Activated naive CD4-positive, alpha-beta T cell treated with anti-CD3 and anti-CD28 coated beads, Interleukin-2, amount 50 U/mL, for 24 hours (primary cell): Measurements from ENCODE around the gene TMEM53.

Source experiments
- H3K27ac Mint-ChIP-seq: one replicate; pipeline ENCODE4 v1.8.0; 2021; ENCODE audit warnings: mild to moderate bottlenecking, mixed read lengths
- H3K27me3 Mint-ChIP-seq: one replicate; pipeline ENCODE4 v1.8.0; 2021; ENCODE audit warnings: mixed read lengths
- H3K36me3 Mint-ChIP-seq: one replicate; pipeline ENCODE4 v1.8.0; 2021; ENCODE audit warnings: mixed read lengths
- H3K4me1 Mint-ChIP-seq: one replicate; pipeline ENCODE4 v1.8.0; 2021; ENCODE audit warnings: mixed read lengths
- H3K4me3 Mint-ChIP-seq: one replicate; pipeline ENCODE4 v1.8.0; 2021; ENCODE audit warnings: mild to moderate bottlenecking, mixed read lengths
- H3K9me3 Mint-ChIP-seq: one replicate; pipeline ENCODE4 v1.8.0; 2021; ENCODE audit warnings: mixed read lengths

The TMEM53 gene

DNA sequence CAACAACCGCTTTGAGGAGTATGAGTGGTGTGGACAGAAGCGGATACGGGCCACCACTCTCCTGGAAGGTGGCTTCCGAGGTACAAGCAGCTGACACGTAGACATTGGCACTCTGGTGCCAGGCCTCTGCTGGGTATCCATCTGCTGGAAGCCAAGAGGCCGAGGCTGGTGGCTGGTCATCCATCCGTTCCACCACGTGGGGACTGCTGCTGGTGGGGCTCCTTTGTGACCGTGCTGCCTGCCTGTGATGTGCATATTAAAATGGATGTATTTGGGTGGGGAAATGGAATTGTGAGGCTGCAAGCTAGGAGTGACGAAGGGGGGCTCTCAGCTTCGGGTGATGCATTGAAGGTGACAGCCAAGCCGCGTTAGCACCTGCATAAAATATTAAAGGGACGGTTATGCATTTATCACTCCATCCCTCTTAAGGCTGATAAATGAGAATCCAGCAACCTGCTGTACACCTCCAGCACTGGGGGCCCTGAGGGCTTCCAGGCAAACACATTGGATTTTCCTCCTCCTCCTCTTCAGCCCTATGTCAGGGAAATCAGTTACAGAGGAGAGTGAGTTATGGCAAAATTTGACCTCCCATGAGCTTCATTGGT is 38.1 kb downstream of the TMEM53 start:
- Mint-ChIP-seq H3K4me1 (peaks cover 33% of the 10 kb centered on the region), H3K9me3 (no peaks in the 10 kb centered on the region), H3K27me3 (no peaks in the 10 kb centered on the region), H3K36me3 (peaks cover 7% of the 10 kb centered on the region), H3K4me3 (no peak overlapping the region), H3K27ac (no peak overlapping the region)

GRCh38 chr1:44635439-44635838 is 38.8 kb downstream of the TMEM53 start:
- H3K4me3 Mint-ChIP-seq, result no peak overlapping the region
- no peaks in the 10 kb centered on the region for H3K27me3 Mint-ChIP-seq
- peaks cover 41% of the 10 kb centered on the region for H3K4me1 Mint-ChIP-seq
- no peak overlapping the region for H3K27ac Mint-ChIP-seq
- H3K9me3 Mint-ChIP-seq, result no peaks in the 10 kb centered on the region
- peaks cover 7% of the 10 kb centered on the region for H3K36me3 Mint-ChIP-seq

DNA sequence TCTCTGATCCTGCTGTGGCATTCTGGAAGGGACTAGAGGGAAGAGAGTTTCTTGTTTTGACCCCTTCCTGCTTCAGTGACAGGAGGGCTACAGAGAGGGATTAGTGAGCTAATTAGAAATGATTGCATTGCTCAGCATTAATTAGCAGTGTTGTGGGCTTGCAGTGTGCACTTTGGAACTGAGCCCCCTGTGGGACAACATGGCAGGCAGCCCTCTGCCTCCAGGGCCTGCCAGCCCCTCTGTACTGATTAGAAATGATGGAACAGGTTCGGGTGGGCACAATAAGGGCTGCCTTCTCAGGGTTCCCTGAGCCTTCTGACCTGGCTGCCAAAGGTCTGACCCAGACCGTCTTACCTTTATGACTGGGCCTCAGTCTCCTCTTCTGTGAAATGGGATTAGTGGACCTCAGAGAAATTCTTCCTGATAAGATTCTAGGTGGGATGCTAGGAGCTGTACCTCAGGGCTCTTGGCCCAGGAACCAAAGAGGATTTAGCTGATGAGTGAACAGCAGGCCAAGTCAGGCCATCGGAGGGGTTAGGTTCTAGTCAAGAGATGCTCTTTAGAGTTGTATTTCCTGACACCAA is 39.6 kb downstream of the TMEM53 start:
- Mint-ChIP-seq H3K36me3 (peaks cover 7% of the 10 kb centered on the region), H3K9me3 (no peaks in the 10 kb centered on the region), H3K4me1 (peaks cover 43% of the 10 kb centered on the region), H3K27ac (peak overlapping the region; percentile 86), H3K27me3 (no peaks in the 10 kb centered on the region), H3K4me3 (peak overlapping the region; percentile 71)

GRCh38 chr1:44632598-44632997 is 41.7 kb downstream of the TMEM53 start:
- Mint-ChIP-seq H3K27ac (peak overlapping the region; percentile 95), H3K9me3 (no peaks in the 10 kb centered on the region), H3K27me3 (no peaks in the 10 kb centered on the region), H3K4me3 (peak overlapping the region; percentile 91), H3K36me3 (peaks cover 5% of the 10 kb centered on the region), H3K4me1 (peaks cover 43% of the 10 kb centered on the region)

DNA sequence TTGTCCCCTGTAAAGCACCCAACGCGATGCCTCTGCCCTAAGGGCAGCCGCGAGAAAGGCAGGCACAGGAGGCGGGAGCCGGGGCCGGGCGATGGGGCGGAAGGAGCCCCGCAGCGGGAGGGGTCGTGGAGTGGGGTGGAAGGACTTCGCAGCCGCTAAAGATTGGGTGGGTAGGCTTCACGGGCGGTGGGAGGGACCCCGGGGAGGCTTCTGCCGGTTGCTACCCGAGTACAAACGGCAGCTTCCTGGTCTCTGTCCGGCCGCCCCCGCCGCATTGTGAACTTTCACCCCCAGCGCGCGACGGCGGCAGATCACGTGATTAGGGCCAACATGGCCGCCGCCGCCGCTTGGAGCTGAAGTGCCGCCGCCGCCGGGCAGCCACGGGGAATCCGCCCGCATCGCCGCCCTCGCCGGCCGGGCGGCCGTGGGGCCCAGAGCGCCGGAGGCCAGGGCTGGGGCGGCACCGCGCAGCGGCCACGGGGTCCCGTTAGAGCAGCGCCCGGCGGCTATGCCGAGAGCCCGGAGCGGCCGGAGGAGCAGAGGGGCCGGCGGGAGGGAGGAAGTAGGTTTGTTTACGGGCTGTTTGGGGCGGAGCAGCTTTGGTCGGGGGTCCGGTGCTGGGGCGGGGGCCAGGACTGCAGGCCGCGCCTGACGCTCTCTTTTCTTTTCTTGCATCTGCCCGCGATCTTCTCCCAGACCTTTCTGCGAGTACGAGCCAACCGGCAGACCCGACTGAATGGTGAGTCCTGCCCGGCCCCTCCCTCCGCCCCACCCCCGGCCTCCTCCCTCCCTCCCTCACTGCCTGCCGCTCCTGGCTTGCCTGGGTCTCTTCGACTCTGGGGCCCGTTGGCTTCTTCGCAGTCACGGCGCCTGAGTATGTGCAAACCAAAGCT is 42.4 kb downstream of the TMEM53 start:
- Mint-ChIP-seq H3K27ac (peak overlapping the region; percentile 98), H3K27me3 (no peaks in the 10 kb centered on the region), H3K4me1 (peaks cover 43% of the 10 kb centered on the region), H3K4me3 (peak overlapping the region; percentile 93), H3K9me3 (no peaks in the 10 kb centered on the region), H3K36me3 (peaks cover 5% of the 10 kb centered on the region)

- peak overlapping the region; percentile 98 for H3K27ac Mint-ChIP-seq
- no peaks in the 10 kb centered on the region for H3K9me3 Mint-ChIP-seq
- peaks cover 5% of the 10 kb centered on the region for H3K36me3 Mint-ChIP-seq
- no peaks in the 10 kb centered on the region for H3K27me3 Mint-ChIP-seq
- H3K4me3 Mint-ChIP-seq, result peak overlapping the region; percentile 93
- peaks cover 43% of the 10 kb centered on the region for H3K4me1 Mint-ChIP-seq
These were observed 43.0 kb downstream of the TMEM53 start for GRCh38 chr1:44631333-44631646.

GRCh38 chr1:44630116-44630515 is 44.2 kb downstream of the TMEM53 start:
- H3K4me3 Mint-ChIP-seq, result peak overlapping the region; percentile 93

DNA sequence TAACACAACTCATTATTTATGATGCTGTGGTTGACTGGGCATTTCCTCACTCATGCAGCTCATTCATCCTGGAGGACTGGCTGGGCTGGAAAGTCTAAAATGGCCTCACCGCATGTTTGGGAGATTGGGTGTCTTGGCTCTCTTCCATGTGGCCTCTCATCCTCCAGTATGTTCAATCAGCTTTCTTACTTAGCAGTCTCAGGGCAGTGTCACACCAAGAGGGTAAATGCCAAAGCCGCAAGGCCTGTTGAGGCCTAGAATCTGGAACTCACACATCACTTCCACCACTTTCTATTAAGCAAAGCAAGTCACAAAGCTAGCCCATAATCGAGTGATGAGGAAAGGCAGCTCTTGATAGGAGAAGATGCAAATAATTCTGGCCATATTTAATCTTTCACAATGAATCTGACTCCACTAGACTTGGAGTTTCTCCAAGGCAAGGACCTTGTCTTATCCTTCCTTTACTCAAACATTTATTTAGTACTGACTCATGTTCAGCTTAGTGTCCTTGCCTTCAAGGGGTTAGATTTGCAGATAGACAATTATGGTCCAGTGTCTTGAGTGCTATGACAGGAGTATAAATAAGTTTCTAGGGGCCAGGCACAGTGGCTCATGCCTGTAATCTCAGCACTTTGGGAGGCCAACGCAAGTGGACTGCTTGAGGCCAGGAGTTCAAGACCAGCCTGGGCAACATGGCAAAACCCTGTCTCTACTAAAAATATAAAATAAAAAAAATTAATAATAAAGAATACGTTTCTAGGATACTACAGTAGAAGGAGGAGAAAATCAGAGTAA is 45.1 kb downstream of the TMEM53 start:
- H3K27me3 Mint-ChIP-seq, result no peaks in the 10 kb centered on the region
- no peak overlapping the region for H3K27ac Mint-ChIP-seq
- no peak overlapping the region for H3K4me3 Mint-ChIP-seq
- no peaks in the 10 kb centered on the region for H3K9me3 Mint-ChIP-seq
- H3K36me3 Mint-ChIP-seq, result peaks cover 5% of the 10 kb centered on the region
- peaks cover 27% of the 10 kb centered on the region for H3K4me1 Mint-ChIP-seq

More at GRCh38 chr1:44630116-44630515, 44.2 kb downstream of the TMEM53 start:
- peaks cover 36% of the 10 kb centered on the region for H3K4me1 Mint-ChIP-seq
- no peaks in the 10 kb centered on the region for H3K27me3 Mint-ChIP-seq
- no peaks in the 10 kb centered on the region for H3K9me3 Mint-ChIP-seq
- H3K36me3 Mint-ChIP-seq, result peaks cover 5% of the 10 kb centered on the region
- peak overlapping the region; percentile 98 for H3K27ac Mint-ChIP-seq

DNA sequence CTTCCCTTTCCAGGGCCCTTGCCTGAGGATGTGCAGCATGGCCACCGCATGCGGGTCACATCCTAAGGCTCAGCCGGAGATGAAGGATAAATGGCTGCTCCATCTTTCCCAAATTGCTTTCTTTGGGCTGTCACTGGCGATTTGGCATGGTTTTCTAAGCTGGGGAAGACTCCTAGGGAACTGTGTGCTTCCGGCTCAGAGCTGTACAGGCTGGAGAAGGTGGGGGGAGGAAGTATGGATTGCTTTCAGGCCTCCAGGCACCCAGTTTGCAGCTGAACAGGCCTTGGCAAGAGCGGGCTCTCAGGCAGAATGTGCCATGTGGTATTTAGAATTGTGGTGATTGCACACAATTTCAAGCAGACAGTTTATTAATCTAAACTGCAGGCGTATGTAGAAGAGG is 48.9 kb downstream of the TMEM53 start:
- Mint-ChIP-seq H3K4me1 (peaks cover 1% of the 10 kb centered on the region), H3K27ac (no peak overlapping the region), H3K36me3 (no peaks in the 10 kb centered on the region), H3K4me3 (no peak overlapping the region), H3K9me3 (no peaks in the 10 kb centered on the region), H3K27me3 (no peaks in the 10 kb centered on the region)

DNA sequence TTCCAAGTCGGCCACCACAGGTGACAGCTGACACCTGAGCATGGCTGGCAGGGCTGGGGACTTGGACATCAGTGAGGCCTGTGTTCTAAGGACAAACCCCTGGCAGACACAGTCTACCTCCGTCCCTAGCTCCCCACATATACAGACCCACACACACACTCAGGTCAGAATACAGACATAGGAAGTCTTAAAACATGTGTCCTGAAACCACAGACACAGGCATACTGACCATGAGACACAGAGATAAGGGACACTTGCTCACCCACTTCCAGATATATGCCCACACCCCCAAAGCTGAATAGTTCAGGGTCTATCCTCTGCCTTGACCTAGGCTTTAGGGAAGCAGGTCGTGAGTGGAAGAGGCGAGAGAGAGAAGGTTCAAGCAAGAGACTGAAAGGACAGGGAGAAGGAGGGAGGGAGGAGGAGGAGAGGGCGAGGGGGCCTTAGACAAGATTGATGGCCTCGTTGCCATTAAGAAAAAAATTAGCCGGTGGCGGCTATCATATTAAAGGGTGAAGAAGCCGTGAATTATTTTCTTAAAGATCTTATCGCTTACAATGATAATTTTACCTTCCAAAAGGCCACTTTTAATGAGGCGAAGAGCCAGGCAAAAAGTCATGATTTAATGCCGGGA is 49.9 kb downstream of the TMEM53 start:
- Mint-ChIP-seq H3K4me1 (no peaks in the 10 kb centered on the region), H3K27ac (no peak overlapping the region), H3K9me3 (no peaks in the 10 kb centered on the region), H3K36me3 (no peaks in the 10 kb centered on the region), H3K4me3 (no peak overlapping the region), H3K27me3 (no peaks in the 10 kb centered on the region)

DNA sequence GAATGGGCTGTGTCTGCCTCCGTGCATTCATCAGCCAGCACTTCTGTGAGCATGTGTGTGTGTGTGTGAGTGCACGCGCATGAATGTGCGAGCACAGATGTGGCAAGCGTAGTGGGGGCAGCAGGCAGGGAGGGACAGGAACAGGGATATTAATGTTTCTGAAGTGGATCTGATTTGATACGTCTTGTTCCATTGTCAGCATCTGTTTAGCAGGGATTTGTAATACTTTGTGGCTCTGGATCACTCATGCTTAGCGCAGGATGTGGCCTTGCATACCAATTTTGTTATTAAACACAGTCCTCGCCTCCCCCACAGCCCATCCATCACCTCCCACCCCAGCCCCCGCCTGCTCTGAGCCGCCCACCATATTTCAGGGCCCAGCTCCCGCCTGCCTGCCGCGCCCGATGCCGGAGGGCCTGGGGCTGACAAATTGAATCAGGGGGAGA is 52.4 kb downstream of the TMEM53 start:
- Mint-ChIP-seq H3K4me1 (no peaks in the 10 kb centered on the region), H3K4me3 (no peak overlapping the region), H3K27me3 (no peaks in the 10 kb centered on the region), H3K36me3 (no peaks in the 10 kb centered on the region), H3K27ac (no peak overlapping the region), H3K9me3 (no peaks in the 10 kb centered on the region)

- Mint-ChIP-seq H3K36me3 (no peaks in the 10 kb centered on the region), H3K4me1 (no peaks in the 10 kb centered on the region), H3K9me3 (no peaks in the 10 kb centered on the region), H3K27ac (no peak overlapping the region), H3K4me3 (no peak overlapping the region), H3K27me3 (no peaks in the 10 kb centered on the region)
These were observed 54.2 kb downstream of the TMEM53 start for GRCh38 chr1:44620072-44620471.

DNA sequence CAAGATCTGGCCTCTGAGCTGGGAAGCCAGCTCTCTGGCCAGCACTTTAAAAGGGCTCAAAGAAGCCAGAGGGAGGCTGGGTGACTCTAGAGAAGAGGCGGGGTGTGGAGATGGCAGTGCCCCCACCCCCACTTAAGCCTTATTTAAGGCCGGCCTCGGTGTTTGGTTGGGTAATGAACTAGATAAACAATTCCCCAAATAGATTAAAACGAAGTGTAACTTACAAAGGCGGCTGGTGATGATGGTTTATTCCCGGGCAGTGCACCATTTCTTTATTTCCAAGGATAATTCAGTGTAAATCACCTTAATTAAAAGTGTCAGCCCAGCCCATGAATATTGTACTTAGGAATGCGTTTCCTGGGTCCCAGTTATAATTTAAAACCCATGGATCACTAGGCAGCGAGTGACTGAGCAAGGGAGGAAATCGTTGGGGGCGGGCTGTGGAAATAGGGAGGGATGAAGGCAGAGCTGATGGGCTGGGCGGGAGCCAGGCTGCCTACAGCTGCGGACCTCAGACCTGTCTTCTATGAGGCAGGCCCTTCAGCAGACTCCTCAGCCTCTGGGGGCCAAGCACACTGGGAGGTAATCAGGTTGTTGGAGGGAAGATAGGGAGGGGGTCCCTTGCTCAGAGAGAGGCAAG is 54.9 kb downstream of the TMEM53 start:
- H3K4me3 Mint-ChIP-seq, result no peak overlapping the region
- H3K9me3 Mint-ChIP-seq, result no peaks in the 10 kb centered on the region
- no peaks in the 10 kb centered on the region for H3K27me3 Mint-ChIP-seq
- no peak overlapping the region for H3K27ac Mint-ChIP-seq
- no peaks in the 10 kb centered on the region for H3K4me1 Mint-ChIP-seq
- H3K36me3 Mint-ChIP-seq, result no peaks in the 10 kb centered on the region

- no peaks in the 10 kb centered on the region for H3K4me1 Mint-ChIP-seq
These were observed 56.6 kb downstream of the TMEM53 start for GRCh38 chr1:44617703-44618029.

More at GRCh38 chr1:44617703-44618029, 56.6 kb downstream of the TMEM53 start:
- Mint-ChIP-seq H3K36me3 (no peaks in the 10 kb centered on the region), H3K9me3 (no peaks in the 10 kb centered on the region), H3K27ac (no peak overlapping the region), H3K27me3 (no peaks in the 10 kb centered on the region), H3K4me3 (no peak overlapping the region)
